ENCODE data around the gene TPP2. TPM values are rescaled to one million over a fixed set of nuclear protein-coding genes. Genes with fewer than 3 reads are reported as not detected.

Gene TPP2
- total RNA-seq (2022; extraction: Qiagen RNA extraction), result 13.0 to 17.5 TPM (median 15.5 TPM) in 5 replicates

DNA sequence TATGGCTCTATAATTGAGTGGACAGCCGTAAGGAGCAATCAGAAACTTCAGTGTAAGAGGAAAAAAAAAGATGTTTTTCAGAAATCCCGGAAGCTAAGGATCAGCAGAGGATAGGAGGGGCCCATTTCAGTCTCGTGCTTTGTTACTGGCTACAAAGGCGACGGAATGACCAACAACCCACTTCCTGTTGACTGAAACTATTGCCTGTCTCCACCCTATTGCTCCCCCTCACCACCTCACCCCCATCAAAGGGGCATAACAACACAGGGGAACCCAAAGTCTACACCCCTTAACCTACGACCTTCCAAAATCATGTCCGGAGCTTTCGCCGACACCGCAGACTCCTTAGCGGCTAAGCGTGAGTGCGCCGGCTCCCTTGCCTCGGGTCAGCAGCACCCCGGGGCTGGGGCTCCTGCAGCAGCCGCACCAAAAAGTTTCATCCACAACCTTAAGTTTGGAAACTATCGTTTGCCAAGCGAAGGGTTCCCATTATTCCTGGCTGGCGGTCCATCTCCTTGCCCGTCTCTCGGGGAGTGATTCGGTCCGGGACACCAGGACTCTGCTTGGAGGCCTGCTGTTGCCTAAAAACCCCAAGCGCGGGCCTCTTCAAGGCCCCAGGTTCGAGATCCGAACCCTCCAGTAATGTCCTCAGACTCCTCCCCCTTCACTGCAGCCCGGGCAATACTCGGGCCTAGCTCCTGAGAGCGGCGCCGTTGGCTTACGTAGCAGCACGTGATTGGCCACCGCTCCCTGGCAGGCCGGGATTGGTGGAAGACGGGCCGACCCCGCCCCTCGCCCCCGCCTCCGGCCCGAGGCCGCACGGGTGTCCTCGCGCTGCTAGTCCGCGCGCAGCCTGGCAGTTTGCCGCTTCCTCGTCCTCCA is at the start of gene TPP2:
Gene TPP2 (plus strand): TSS at position 840 of the 882 bp plus-strand sequence. CDS start 53 bp downstream, outside the sequence.

DNA sequence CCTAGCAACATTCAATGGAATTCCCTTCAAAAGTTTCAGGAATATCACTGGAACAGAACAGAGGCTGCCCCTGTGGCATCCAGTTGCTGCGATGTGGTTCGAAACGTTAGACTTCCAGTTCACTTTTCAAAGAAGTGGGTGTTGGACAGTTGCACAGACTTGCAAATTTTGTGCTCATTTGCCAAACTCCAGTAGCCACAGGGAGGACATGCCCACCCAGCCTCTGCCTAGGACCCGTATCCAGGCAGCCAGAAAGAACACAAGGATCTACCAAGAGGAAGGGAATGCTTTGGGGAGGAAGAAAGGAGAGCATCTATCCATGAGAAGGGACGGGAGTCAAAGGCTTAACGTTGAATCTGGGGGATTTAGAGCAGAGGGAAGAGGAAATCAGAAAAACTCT is 98.2 kb downstream of the TPP2 start, which contains the start of gene METTL21C:
Gene METTL21C (minus strand): TSS at position 108 of the 400 bp plus-strand sequence. CDS start 546 bp downstream, outside the sequence.

Other genes with a start within 250 kb of the TPP2 start
- gene FGF14, start 194.9 kb upstream of the TPP2 start, total RNA-seq (2022; extraction: Qiagen RNA extraction), result not detected in 5 replicates
- not detected in 5 replicates for gene METTL21C, start 98.1 kb downstream of the TPP2 start, total RNA-seq (2022; extraction: Qiagen RNA extraction)
- gene TEX30, start 176.8 kb downstream of the TPP2 start, total RNA-seq (2022; extraction: Qiagen RNA extraction), result 12.8 to 15.1 TPM (median 13.9 TPM) in 5 replicates
- gene POGLUT2, start 202.0 kb downstream of the TPP2 start, total RNA-seq (2022; extraction: Qiagen RNA extraction), result 5.6 to 7.2 TPM (median 6.2 TPM) in 5 replicates
- gene BIVM, start 202.1 kb downstream of the TPP2 start, total RNA-seq (2022; extraction: Qiagen RNA extraction), result 2.3 to 5.7 TPM (median 3.8 TPM) in 5 replicates
- gene ERCC5, start 249.0 kb downstream of the TPP2 start, total RNA-seq (2022; extraction: Qiagen RNA extraction), result 14.5 to 19.2 TPM (median 16.2 TPM) in 5 replicates

Measured in A549 treated with Mapracorat at 1 μM for 4 hours (cell line).